ENCODE data around the gene FKBP8.
"Not testable (repeated sequence)": the region's sequence is repeated elsewhere in the genome, so short reads cannot be mapped to it uniquely, and the experiment has no call there.

Gene FKBP8

DNA sequence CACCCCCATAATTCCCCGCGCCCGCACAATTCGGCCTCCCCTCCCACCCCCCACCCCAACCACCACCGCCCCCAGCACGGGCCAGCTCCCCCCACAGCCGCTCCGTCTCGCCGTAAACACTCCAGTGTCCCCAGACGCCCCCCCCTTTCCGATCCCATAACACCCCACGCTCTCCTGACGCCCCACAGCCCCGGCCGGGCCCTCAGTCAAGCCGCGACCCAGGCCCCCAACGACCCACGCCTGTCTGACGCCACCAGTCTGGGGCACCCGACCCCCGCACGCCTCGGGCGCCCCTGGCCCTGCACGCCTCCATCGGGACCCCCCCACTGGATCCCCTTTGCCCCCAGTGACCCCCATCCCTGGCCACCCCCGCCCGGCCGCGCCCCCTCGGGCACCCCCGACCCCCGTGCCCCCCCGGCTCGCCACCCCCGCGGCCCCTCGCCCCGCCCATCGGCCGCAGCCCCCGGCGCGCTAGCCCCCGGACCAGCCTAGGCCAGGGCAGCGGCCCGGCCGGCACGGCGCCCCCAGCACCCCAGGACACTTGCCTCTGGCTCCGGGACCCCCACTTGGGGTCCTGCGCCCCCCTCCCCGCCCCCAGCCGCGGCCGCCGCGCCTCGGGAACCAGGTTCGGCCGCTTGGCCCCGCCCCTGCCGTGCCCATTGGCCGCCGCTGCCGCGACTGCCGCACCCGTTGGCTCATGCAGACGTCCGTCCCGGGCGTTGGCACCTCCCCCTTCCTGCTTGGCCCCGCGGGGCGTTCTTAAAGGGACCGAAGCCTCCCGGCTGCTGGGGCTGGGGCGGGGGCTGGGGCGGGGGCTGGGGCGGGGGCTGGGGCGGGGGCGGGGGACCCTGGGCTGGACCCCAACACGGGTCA lies at the start of gene FKBP8:
Gene FKBP8, minus strand, starts transcription at position 633 of the 873 bp plus-strand sequence. CDS start 1,603 bp downstream, outside the sequence.
- DNase-seq: peak; percentile 90

DNA sequence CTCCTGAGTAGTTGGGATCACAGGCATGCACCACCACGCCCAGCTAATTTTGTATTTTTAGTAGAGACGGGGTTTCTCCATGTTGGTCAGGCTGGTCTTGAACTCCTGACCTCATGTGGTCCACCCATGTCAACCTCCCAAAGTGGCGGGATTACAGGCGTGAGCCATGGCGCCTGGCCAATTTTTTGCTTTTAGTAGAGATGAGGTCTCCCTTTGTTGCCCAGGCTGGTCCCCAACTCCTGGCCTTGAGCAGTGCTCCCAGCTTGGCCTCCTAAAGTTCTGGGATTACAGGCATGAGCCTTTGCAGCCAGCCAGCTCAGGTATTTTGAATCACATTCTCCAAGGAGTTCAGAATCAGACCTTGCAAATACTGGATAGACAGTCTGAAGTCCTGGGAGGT lies 49.4 kb upstream of the FKBP8 start:
- not testable (repeated sequence) for DNase-seq

DNA sequence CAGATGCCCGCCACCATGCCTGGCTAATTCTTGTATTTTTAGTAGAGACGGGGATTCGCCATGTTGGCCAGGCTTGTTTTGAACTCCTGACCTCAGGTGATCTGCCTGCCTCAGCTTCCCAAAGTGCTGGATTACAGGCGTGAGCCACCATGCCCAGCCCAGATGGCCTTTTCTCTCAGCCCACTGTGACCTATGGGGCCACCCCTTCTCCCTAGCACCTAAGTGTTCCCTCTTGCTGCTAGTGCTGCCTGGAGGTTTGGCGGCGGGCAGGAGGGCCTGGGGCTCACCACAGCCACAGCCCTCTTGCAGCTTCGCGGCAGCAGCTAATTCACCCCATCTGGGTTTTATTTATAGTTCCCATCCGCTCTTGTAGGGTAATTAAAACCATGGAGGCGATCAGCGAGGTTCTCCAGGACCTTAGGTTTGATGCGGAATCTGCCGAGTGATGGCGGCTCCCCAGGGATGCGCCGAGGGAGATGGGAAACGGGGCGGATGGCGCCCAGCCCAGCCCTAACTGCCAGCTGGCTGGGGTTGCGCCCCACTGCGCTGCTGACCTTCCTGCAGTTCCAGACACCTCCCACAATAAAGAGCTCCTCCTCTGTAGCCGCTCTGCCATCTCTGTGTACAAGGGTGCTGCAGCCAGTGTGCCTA lies 48.5 kb upstream of the FKBP8 start:
- DNase-seq: no peak

GRCh38 chr19:18590273-18591272 lies 47.2 kb upstream of the FKBP8 start:
- DNase-seq: no peak

GRCh38 chr19:18589380-18590272 lies 46.3 kb upstream of the FKBP8 start:
- no peak for DNase-seq

- peak; percentile 92 for DNase-seq
Observed at GRCh38 chr19:18588611-18589379, 45.4 kb upstream of the FKBP8 start, which contains the start of gene REX1BD. Gene REX1BD (plus strand): TSS chr19:18588798. CDS start chr19:18588802, 4 bp downstream.

DNA sequence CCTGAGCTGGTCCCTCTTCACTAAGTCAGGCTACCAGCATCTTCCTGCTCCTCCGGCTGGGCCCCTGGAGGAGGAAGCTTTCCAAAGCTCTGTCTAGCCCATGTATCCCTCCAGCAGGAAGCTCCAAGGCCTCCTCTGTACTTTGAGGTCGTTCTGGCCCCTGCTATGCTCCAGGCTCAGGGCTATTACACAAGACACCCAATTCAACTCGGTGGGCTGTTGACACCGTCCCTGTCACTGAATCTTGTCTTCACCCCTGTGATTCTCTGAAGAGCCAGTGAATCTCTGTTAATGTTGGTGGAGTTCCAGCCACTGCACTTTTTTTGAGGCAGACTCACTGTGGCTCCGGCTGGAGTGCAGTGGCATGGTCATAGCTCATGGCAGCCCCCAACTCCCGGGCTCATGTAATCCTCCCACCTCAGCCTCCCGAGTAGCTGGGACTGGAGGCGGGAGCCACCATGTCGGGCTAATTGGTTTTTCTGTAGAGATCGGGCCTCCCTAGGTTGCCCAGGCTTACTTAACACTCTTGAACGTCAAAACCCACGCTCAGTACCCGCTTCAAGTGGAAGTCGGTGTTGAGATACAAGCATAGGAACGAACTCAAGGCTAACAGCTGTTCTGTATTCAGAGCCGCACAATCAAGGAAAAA lies 44.7 kb upstream of the FKBP8 start:
- no peak for DNase-seq

DNA sequence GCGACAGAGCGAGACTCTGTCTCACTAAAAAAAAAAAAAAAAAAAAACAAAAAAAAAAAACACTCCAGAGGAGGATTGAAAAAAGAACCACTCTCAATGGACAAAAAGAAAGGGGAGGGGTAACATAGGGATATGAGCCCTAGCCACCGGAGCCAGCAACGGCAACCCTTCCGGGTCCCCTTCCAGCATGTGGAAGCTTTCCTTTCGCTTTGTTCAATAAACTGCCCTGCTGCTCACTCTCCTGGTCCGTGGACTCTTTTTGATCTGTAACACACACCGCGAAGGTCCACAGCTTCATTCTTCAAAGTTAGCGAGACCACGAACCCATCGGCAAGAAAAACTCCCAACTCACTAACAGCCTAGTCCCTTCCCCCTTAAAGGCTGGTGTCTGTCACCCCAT lies 44.2 kb upstream of the FKBP8 start:
- DNase-seq: no peak

- DNase-seq: no peak
Observed at GRCh38 chr19:18586306-18586705, 42.9 kb upstream of the FKBP8 start.

- no peak for DNase-seq
Observed at GRCh38 chr19:18580311-18580710, 36.9 kb upstream of the FKBP8 start.

GRCh38 chr19:18577365-18577914 lies 34.1 kb upstream of the FKBP8 start:
- DNase-seq: no peak

DNA sequence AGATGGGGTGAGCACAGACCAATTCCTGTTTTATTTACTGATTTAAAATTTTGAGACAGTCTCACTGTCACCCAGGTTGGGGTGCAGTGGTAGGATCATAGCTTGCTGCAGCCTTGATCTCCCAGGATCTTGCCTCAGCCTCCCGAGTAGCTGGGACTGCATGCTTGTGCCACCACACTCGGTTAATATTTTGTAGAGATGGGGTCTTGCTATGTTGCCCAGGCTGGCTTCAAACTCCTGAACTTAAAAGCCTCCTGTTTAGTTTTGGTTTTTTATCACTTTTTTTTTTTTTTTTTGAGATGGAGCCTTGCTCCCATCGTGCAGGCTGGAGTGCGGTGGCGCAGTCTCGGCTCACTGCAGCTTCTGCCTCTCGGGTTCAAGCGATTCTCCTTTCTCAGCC lies 33.0 kb upstream of the FKBP8 start:
- no peak for DNase-seq

- DNase-seq: no peak
Observed at GRCh38 chr19:18574691-18575291, 31.4 kb upstream of the FKBP8 start.

GRCh38 chr19:18571564-18572344 lies 28.4 kb upstream of the FKBP8 start, which contains the start of gene UBA52:
Gene UBA52 (plus strand): TSS chr19:18571857. CDS start chr19:18573301, 1,444 bp downstream.
- DNase-seq: peak; percentile 98

DNA sequence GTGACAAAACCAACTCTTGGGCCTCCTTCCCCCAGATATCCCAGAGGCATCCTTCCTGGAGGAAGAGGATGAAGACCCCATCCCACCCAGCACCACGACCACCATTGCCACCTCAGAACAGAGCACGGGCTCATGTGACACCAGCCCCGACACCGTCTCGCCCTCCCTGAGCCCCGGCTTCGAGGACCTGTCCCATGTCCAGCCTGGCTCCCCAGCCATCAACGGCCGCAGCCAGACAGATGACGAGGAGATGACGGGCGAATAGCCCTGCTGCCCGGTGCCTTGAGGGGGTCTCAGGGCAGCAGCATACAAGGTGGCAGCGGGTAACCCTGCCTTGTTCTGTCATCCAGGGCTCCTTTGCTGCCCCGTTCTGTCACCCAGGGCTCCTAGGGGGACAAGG lies 25.0 kb upstream of the FKBP8 start:
- DNase-seq: no peak

GRCh38 chr19:18566953-18567352 lies 23.6 kb upstream of the FKBP8 start:
- DNase-seq: no peak

DNA sequence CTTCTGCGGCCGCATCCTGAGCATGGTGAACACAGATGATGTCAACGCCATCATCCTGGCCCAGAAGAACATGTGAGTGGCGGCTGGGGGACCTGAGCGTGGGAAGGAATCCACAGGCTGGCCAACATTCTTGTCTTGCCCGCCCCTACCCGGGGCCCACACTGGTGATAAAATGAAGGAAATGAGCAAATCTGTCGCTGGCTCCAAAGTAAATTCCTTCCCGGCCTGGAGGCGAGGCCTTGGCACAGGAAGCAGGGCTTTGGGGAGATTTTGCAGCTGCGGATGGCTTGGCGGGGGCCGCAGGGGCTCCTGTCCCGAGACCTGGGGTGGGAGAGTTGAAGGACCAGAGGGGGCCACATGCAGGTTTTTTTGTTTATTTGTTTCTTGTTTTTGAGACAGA lies 18.7 kb upstream of the FKBP8 start:
- no peak for DNase-seq

- DNase-seq: no peak
Observed at GRCh38 chr19:18559685-18560084, 16.3 kb upstream of the FKBP8 start.

DNA sequence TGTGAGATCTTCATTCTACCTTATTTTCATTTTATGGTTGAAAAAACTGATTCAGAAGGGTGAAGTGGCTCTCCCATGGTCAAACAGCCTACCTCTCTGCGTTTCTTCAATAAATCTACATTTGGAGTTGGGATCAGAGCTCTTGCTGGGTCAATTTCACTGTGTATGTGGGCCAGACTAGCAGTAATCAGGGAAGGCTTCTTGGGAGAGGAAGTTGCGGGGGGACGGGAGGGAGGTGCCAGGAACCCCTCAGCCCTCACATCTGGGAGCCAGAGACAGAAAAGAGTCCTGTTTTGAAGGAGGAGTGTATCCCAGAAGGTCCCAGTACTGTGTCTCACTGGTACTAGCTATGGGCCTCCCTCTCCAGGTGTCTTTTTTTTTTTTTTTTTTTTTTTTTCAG lies 15.2 kb upstream of the FKBP8 start:
- DNase-seq: no peak

All from CD4-positive, alpha-beta T cell treated with Interleukin-4 for 4 hours (primary cell).